Esophagus mucosa (tissue), 1 donor: ENCODE data around the gene CHCHD6. TPM values are rescaled to one million over a fixed set of nuclear protein-coding genes. Genes with fewer than 3 reads are reported as not detected.

Experiments
- ATAC-seq: fragments of 200-7000 bp; cut with Tn5 transposase; one replicate; pipeline ENCODE4 v1.9.1; 2020
- total RNA-seq: library from RNA; stranded (reverse); gene quantifications from one replicate; pipeline ENCODE4 v1.2.4, GENCODE V29; 2023
- donor health status: DM: yes; HTN: yes; CAD: no.

CHCHD6 gene
- total RNA-seq, 1 donor from 2014 or later, result 9.2 TPM

GRCh38 chr3:126983653-126984390 is 279.8 kb downstream of the CHCHD6 start:
- peak; percentile 5 for ATAC-seq

GRCh38 chr3:126984391-126985131 is 280.5 kb downstream of the CHCHD6 start:
- ATAC-seq, result no peak

- ATAC-seq, result no peak
Measured at GRCh38 chr3:126985132-126985985, 281.3 kb downstream of the CHCHD6 start.

GRCh38 chr3:126986001-126986400 is 282.0 kb downstream of the CHCHD6 start:
- no peak for ATAC-seq

- no peak for ATAC-seq
Measured at GRCh38 chr3:126987129-126987528, 283.1 kb downstream of the CHCHD6 start.

GRCh38 chr3:126987596-126987995 is 283.6 kb downstream of the CHCHD6 start:
- ATAC-seq, result no peak

- ATAC-seq, result no peak
Measured at GRCh38 chr3:126988451-126989021, 284.5 kb downstream of the CHCHD6 start.

- ATAC-seq, result no peak
Measured at GRCh38 chr3:126989316-126990023, 285.4 kb downstream of the CHCHD6 start.

- ATAC-seq, result no peak
Measured at GRCh38 chr3:126990024-126990700, 286.1 kb downstream of the CHCHD6 start.

GRCh38 chr3:126990890-126991289 is 286.9 kb downstream of the CHCHD6 start:
- no peak for ATAC-seq

GRCh38 chr3:126991366-126992200 is 287.5 kb downstream of the CHCHD6 start:
- ATAC-seq, result no peak

- ATAC-seq, result no peak
Measured at GRCh38 chr3:126992216-126992615, 288.2 kb downstream of the CHCHD6 start.

GRCh38 chr3:126992776-126993175 is 288.7 kb downstream of the CHCHD6 start:
- no peak for ATAC-seq

- ATAC-seq, result no peak
Measured at GRCh38 chr3:126993436-126993835, 289.4 kb downstream of the CHCHD6 start.

GRCh38 chr3:126994661-126995245 is 290.7 kb downstream of the CHCHD6 start:
- no peak for ATAC-seq

GRCh38 chr3:126995254-126995780 is 291.3 kb downstream of the CHCHD6 start:
- peak; percentile 46 for ATAC-seq

- no peak for ATAC-seq
Measured at GRCh38 chr3:126995926-126996512, 292.0 kb downstream of the CHCHD6 start.

GRCh38 chr3:126996905-126997304 is 292.9 kb downstream of the CHCHD6 start:
- no peak for ATAC-seq

GRCh38 chr3:126997455-126998038 is 293.5 kb downstream of the CHCHD6 start:
- no peak for ATAC-seq
